SK-N-SH (cell line): ENCODE measurements around the gene PLD3. TPM values are rescaled to one million over a fixed set of nuclear protein-coding genes. Genes with fewer than 3 reads are reported as not detected.

ENCODE experiments used
- CTCF ChIA-PET: fragments of 300-600, 350-600 bp; formaldehyde crosslinking; extraction: SDS; loops from one replicate; lab custom pipeline; 2021; lab: Yijun Ruan, JAX
- POLR2A ChIA-PET: fragments of 350-600 bp; sonication (Branson Sonifier 250); formaldehyde crosslinking; extraction: SDS; loops from one replicate; lab custom pipeline; 2020; ENCODE audit warnings: antibody characterized with exemption, inconsistent platforms; lab: Yijun Ruan, JAX
- DNase-seq: peaks from one replicate; pipeline ENCODE4 v3.0.0; 2012
- H2AFZ ChIP-seq: fragments of 200-600 bp; sonication (generic); 2 replicates; pipeline ENCODE4 v1.8.1; 2016; ENCODE audit warnings: antibody characterized with exemption, mild to moderate bottlenecking, low read depth
- H3F3A ChIP-seq: fragments of 200-600 bp; sonication (generic); replicated peaks from 2 replicates; pipeline ENCODE3; 2016; ENCODE audit warnings: antibody characterized with exemption, mild to moderate bottlenecking; ENCODE audit not compliant: insufficient read depth
- H3K27ac ChIP-seq, 2 experiments: fragments of 200-500 bp in 1 of 2; fragments of 200-600 bp in 1 of 2; sonication (Bioruptor generic) in 1 of 2; sonication (generic), shearing (Covaris generic) in 1 of 2; 2 replicates each; pipeline versions ENCODE4 v1.5.1 to v1.6.1; 2014 to 2016; ENCODE audit warnings: low read depth in 2 of 2, inconsistent platforms in 1 of 2, low read length in 1 of 2, mild to moderate bottlenecking in 1 of 2, mixed read lengths in 1 of 2
- H3K27me3 ChIP-seq: fragments of 200-600 bp; sonication (generic), shearing (Covaris generic); 2 replicates; pipeline ENCODE4 v1.6.1; 2016; ENCODE audit warnings: mixed run types; ENCODE audit not compliant: insufficient read depth
- H3K36me3 ChIP-seq, 2 experiments: fragments of 200-500 bp in 1 of 2; fragments of 200-600 bp in 1 of 2; sonication (Bioruptor generic) in 1 of 2; sonication (generic) in 1 of 2; replicated peaks in 1 of 2; 2 replicates each; pipeline versions ENCODE3 to v1.5.1; 2014 to 2016; ENCODE audit warnings: low read length in 1 of 2, mild to moderate bottlenecking in 1 of 2; ENCODE audit not compliant: insufficient read depth in 2 of 2, control insufficient read depth in 1 of 2
- H3K4me1 ChIP-seq, 2 experiments: fragments of 200-500 bp in 1 of 2; fragments of 200-600 bp in 1 of 2; sonication (Bioruptor generic) in 1 of 2; sonication (generic), shearing (Covaris generic) in 1 of 2; 2 replicates each; pipeline versions ENCODE4 v1.5.1 to v1.6.1; 2014 to 2016; ENCODE audit warnings: low read depth in 1 of 2, low read length in 1 of 2, mixed run types in 1 of 2; ENCODE audit not compliant: insufficient read depth in 2 of 2, control insufficient read depth in 1 of 2
- H3K4me2 ChIP-seq: fragments of 200-600 bp; sonication (generic), shearing (Covaris generic); 2 replicates; pipeline ENCODE4 v1.6.1; 2017; ENCODE audit warnings: mixed run types
- H3K4me3 ChIP-seq, 2 experiments: fragments of 200-500 bp in 1 of 2; fragments of 200-600 bp in 1 of 2; sonication (Bioruptor generic) in 1 of 2; sonication (generic), shearing (Covaris generic) in 1 of 2; 2 replicates each; pipeline versions ENCODE4 v1.5.1 to v1.8.1; 2014 to 2016; ENCODE audit warnings: low read depth in 2 of 2, inconsistent platforms in 1 of 2, low read length in 1 of 2, mild to moderate bottlenecking in 1 of 2, mixed read lengths in 1 of 2, moderate library complexity in 1 of 2
- H3K79me2 ChIP-seq: fragments of 200-600 bp; sonication (generic); 2 replicates; pipeline ENCODE4 v1.8.1; 2017; ENCODE audit warnings: mild to moderate bottlenecking; ENCODE audit not compliant: insufficient read depth
- H3K9ac ChIP-seq: fragments of 200-600 bp; sonication (generic); 2 replicates; pipeline ENCODE4 v1.6.1; 2017; ENCODE audit warnings: mixed run types
- H3K9me2 ChIP-seq: fragments of 200-600 bp; sonication (generic); 2 replicates; pipeline ENCODE4 v1.6.1; 2017; ENCODE audit warnings: mixed run types
- H3K9me3 ChIP-seq: fragments of 200-600 bp; sonication (generic); 2 replicates; pipeline ENCODE4 v1.6.1; 2017; ENCODE audit warnings: mixed run types, mild to moderate bottlenecking, moderate library complexity
- H4K20me1 ChIP-seq: fragments of 200-600 bp; sonication (generic); 2 replicates; pipeline ENCODE4 v1.6.1; 2017; ENCODE audit warnings: mild to moderate bottlenecking, mixed run types; ENCODE audit not compliant: insufficient read depth
- EZH2phosphoT487 ChIP-seq: fragments of 200-600 bp; sonication (generic); IDR thresholded peaks from 2 replicates; pipeline ENCODE4 v1.6.1; 2017; ENCODE audit warnings: low read depth, mixed run types, mild to moderate bottlenecking, antibody characterized with exemption, moderate library complexity, borderline replicate concordance
- GABPA ChIP-seq: IDR thresholded peaks from 2 replicates; pipeline ENCODE4 v1.4.0; 2012; ENCODE audit warnings: low read depth, mild to moderate bottlenecking
- MXI1 ChIP-seq: IDR thresholded peaks from 2 replicates; pipeline ENCODE4 v1.6.1; 2012; ENCODE audit warnings: mild to moderate bottlenecking, low read depth, low read length, improper control_type of control experiment
- NRF1 ChIP-seq: IDR thresholded peaks from 2 replicates; pipeline ENCODE4 v1.6.1; 2012; ENCODE audit warnings: low read depth, mild to moderate bottlenecking, low read length
- RAD21 ChIP-seq: IDR thresholded peaks from 2 replicates; pipeline ENCODE4 v1.6.1; 2012; ENCODE audit warnings: mild to moderate bottlenecking, low read length
- RFX5 ChIP-seq: IDR thresholded peaks from 2 replicates; pipeline ENCODE4 v1.6.1; 2012; ENCODE audit warnings: mild to moderate bottlenecking, improper control_type of control experiment, low read length
- RXRA ChIP-seq: IDR thresholded peaks from 2 replicates; pipeline ENCODE4 v1.4.0; 2012; ENCODE audit warnings: low read depth, mild to moderate bottlenecking, borderline replicate concordance
- TCF12 ChIP-seq: IDR thresholded peaks from 2 replicates; pipeline ENCODE4 v1.4.0; 2012
- WGBS: methylation state at CpG from one replicate; pipeline ENCODE4 v1.1.6; 2017; ENCODE audit warnings: low lambda C conversion rate; 5-methylcytosine and 5-hydroxymethylcytosine counted together
- polyA plus RNA-seq, 3 experiments: library from polyadenylated mRNA; depleted of rRNA; stranded (reverse); fragments of >200 nt; gene quantifications; 2 replicates each; pipeline ENCODE4 v1.2.3, GENCODE V29; 2012
- TF ChIP-seq, protein P1 (sequence below): IDR thresholded peaks from 2 replicates; pipeline ENCODE4 v1.6.1; 2012; ENCODE audit warnings: mild to moderate bottlenecking, low read depth, low read length, moderate library complexity

The PLD3 gene
- polyA plus RNA-seq, 1 of the 3 experiments (the other 2 are of a cell fraction): 511 TPM

GRCh38 chr19:40357640-40358039, 9.1 kb downstream of the PLD3 start:
- H3K9ac ChIP-seq: no peak overlapping the region
- no peaks in the 10 kb centered on the region for H4K20me1 ChIP-seq
- H3F3A ChIP-seq: no peaks in the 10 kb centered on the region
- H2AFZ ChIP-seq: no peak overlapping the region
- no peak overlapping the region for H3K4me3 ChIP-seq
- no peaks in the 10 kb centered on the region; a peak in 1 of 4 replicates for H3K4me1 ChIP-seq
- no peaks in the 10 kb centered on the region for H3K9me3 ChIP-seq
- H3K4me2 ChIP-seq: no peak overlapping the region
- DNase-seq: no peak
- H3K27ac ChIP-seq: no peak overlapping the region
- CTCF ChIA-PET: no interaction called here
- 86% methylated on average over 3 of the region's 3 CpGs for WGBS
- no peaks in the 10 kb centered on the region for H3K9me2 ChIP-seq
- peaks cover 3% of the 10 kb centered on the region for H3K79me2 ChIP-seq
- H3K36me3 ChIP-seq: no peaks in the 10 kb centered on the region
- TF ChIP-seq, protein P1, sequence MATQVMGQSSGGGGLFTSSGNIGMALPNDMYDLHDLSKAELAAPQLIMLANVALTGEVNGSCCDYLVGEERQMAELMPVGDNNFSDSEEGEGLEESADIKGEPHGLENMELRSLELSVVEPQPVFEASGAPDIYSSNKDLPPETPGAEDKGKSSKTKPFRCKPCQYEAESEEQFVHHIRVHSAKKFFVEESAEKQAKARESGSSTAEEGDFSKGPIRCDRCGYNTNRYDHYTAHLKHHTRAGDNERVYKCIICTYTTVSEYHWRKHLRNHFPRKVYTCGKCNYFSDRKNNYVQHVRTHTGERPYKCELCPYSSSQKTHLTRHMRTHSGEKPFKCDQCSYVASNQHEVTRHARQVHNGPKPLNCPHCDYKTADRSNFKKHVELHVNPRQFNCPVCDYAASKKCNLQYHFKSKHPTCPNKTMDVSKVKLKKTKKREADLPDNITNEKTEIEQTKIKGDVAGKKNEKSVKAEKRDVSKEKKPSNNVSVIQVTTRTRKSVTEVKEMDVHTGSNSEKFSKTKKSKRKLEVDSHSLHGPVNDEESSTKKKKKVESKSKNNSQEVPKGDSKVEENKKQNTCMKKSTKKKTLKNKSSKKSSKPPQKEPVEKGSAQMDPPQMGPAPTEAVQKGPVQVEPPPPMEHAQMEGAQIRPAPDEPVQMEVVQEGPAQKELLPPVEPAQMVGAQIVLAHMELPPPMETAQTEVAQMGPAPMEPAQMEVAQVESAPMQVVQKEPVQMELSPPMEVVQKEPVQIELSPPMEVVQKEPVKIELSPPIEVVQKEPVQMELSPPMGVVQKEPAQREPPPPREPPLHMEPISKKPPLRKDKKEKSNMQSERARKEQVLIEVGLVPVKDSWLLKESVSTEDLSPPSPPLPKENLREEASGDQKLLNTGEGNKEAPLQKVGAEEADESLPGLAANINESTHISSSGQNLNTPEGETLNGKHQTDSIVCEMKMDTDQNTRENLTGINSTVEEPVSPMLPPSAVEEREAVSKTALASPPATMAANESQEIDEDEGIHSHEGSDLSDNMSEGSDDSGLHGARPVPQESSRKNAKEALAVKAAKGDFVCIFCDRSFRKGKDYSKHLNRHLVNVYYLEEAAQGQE: no peak
- no peak for TF ChIP-seq RAD21
- no peak for TF ChIP-seq EZH2phosphoT487
- TF ChIP-seq RFX5: no peak
- no peak for TF ChIP-seq NRF1
- TF ChIP-seq RXRA: no peak
- TF ChIP-seq MXI1: no peak
- no peak for TF ChIP-seq GABPA
- POLR2A ChIA-PET: interaction anchor here (1.0 kb wide), 1 partner anchor 8 kb away, joined by 3 read pairs; no protein-coding TSS in a partner anchor
- no peaks in the 10 kb centered on the region for H3K27me3 ChIP-seq

DNA sequence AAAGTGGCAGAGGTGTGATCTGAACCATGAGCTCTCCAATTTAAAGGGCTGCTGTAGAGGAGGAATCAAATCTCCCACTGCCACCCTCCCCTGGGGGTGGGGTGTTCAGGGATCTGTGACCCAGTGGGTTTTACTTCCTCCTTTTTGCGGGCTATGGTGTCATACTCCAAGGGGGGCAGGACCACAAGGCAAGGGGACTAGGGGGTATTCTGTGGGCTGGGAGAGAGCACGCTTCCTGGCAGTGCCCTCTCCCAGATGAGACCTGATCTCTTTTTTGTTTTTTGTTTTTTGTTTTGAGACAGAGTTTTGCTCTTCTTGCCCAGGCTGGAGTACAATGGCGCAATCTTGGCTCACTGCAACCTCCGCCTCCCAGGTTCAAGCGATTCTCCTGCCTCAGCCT, 10.3 kb downstream of the PLD3 start:
- no peak for DNase-seq
- H3K4me2 ChIP-seq: no peak overlapping the region
- ChIA-PET POLR2A (no interaction called here), CTCF (no interaction called here)
- H3K27ac ChIP-seq: no peak overlapping the region
- no peak overlapping the region for H3K9ac ChIP-seq
- H3K4me3 ChIP-seq: no peak overlapping the region
- H3K4me1 ChIP-seq: no peaks in the 10 kb centered on the region; a peak in 1 of 4 replicates
- no peaks in the 10 kb centered on the region for H3K27me3 ChIP-seq
- peaks cover 3% of the 10 kb centered on the region for H3F3A ChIP-seq
- no peaks in the 10 kb centered on the region for H4K20me1 ChIP-seq
- TF ChIP-seq TCF12: no peak
- no peaks in the 10 kb centered on the region for H3K36me3 ChIP-seq
- H2AFZ ChIP-seq: no peak overlapping the region
- H3K79me2 ChIP-seq: peaks cover 3% of the 10 kb centered on the region
- 100% methylated on average over 5 of the region's 5 CpGs for WGBS
- H3K9me3 ChIP-seq: no peaks in the 10 kb centered on the region
- no peaks in the 10 kb centered on the region for H3K9me2 ChIP-seq
